Activated T-helper 17 cell treated with anti-CD3 and anti-CD28 coated beads, Interleukin-2, amount 50 U/mL, for 72 hours (primary cell): ENCODE data around the gene MEGF6. TPM values are rescaled to one million over a fixed set of nuclear protein-coding genes. Genes with fewer than 3 reads are reported as not detected.

Source experiments
- ATAC-seq: fragments of 150-1000 bp; cut with Tn5 transposase; replicated peaks from 2 replicates; pipeline ENCODE4 v1.10.0; 2021; ENCODE audit warnings: mild to moderate bottlenecking, moderate library complexity
- H3K27ac Mint-ChIP-seq: one replicate; pipeline ENCODE4 v1.8.0; 2022; ENCODE audit warnings: mixed read lengths
- H3K27me3 Mint-ChIP-seq: one replicate; pipeline ENCODE4 v1.8.0; 2022; ENCODE audit warnings: mixed read lengths
- H3K36me3 Mint-ChIP-seq: one replicate; pipeline ENCODE4 v1.8.0; 2022; ENCODE audit warnings: low read depth, mild to moderate bottlenecking, mixed read lengths
- H3K4me1 Mint-ChIP-seq: one replicate; pipeline ENCODE4 v1.8.0; 2022; ENCODE audit warnings: mixed read lengths
- H3K4me3 Mint-ChIP-seq: one replicate; pipeline ENCODE4 v1.8.0; 2022; ENCODE audit warnings: mild to moderate bottlenecking, mixed read lengths
- H3K9me3 Mint-ChIP-seq: one replicate; pipeline ENCODE4 v1.8.0; 2022; ENCODE audit warnings: mixed read lengths
- total RNA-seq, 2 donors: library from RNA; stranded (reverse); gene quantifications; one replicate each; pipeline ENCODE4 v1.2.3, GENCODE V29; 2022

MEGF6 gene
- total RNA-seq, 2 donors from 2014 or later, result 5.0 to 9.7 TPM

DNA sequence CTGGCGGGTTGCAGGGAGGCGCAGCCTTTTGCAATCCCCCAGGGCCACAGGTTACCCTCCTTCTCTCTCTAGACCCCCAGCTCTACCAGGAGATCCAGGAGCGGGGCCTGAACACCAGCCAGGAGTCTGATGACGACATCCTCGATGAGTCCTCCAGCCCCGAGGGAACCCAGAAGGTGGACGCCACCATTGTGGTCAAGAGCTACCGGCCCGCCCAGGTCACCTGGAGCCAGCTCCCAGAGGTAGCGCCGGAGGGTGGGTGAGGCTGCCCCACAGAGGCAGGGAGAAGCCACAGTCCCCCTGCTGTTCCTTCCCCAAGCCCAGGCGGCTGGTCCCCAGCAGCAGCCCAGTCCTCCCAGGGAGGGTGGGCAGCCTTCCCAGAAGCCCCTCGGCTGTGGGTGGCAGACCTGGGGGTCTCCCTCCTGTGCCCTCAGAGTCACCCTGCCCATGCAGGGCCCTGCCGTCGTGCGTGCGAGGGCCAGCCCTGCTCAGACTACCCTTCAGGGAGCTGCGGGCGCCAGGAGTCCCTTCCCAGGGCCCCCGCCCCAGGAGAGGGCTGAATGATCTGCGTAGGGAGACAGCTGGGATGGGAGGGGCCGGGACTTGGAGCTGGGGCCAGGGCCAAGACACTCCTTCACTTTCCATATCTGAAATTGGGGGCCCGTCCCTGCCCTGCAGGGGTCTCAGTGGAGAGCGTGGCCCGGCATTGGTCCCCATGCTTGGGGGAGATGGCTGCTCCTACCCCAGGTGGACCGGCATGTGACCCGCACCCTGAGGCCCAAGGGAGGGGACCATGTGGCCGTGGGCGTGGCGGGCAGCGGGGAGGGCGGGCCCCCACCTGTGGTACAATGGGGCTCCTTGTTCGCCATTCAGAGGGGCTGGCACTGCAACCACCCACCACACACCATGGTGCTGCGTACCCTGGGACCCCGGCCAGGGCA is 143.9 kb downstream of the MEGF6 start:
- Mint-ChIP-seq H3K36me3 (no peaks in the 10 kb centered on the region), H3K27ac (no peak overlapping the region), H3K4me3 (no peak overlapping the region), H3K4me1 (peaks cover 4% of the 10 kb centered on the region), H3K9me3 (no peaks in the 10 kb centered on the region), H3K27me3 (no peaks in the 10 kb centered on the region)
- ATAC-seq, result no peak

DNA sequence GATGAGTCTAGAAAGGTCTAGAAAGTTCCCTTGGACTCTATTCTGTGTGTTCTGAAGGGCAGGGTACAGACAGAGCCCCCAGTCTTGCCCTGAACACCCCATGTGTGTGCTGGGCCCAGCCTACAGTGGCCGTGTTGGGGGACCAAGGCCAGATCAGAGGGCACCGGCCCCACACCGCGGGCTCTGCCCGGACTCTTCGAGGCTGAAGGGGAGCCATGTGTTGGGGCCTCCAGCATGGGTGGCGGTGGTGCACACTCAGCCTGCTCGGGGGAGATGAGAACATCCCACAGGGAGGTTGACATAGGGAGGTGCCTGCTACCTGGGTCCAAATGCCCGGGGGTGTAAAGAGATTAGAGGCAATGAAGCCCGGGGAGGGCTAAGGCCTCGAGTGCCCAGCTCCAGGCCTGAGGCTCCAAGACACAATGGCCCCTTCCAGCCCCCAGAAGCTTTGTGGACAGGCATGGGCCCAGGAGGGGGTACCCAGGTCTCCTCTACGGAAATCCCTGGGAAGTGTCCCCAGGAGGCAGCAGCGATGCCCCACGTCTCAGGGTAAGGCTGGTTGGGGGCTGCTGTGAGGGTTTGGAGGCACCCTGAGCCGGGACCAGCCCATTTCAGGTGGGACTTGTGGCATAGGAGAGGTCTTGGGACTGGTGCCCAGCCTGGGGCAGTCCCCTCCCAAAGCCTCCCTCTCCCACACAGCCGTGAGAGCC is 144.8 kb downstream of the MEGF6 start:
- no peak for ATAC-seq
- no peaks in the 10 kb centered on the region for H3K9me3 Mint-ChIP-seq
- no peaks in the 10 kb centered on the region for H3K36me3 Mint-ChIP-seq
- peaks cover 4% of the 10 kb centered on the region for H3K4me1 Mint-ChIP-seq
- no peaks in the 10 kb centered on the region for H3K27me3 Mint-ChIP-seq
- H3K27ac Mint-ChIP-seq, result no peak overlapping the region
- H3K4me3 Mint-ChIP-seq, result no peak overlapping the region

DNA sequence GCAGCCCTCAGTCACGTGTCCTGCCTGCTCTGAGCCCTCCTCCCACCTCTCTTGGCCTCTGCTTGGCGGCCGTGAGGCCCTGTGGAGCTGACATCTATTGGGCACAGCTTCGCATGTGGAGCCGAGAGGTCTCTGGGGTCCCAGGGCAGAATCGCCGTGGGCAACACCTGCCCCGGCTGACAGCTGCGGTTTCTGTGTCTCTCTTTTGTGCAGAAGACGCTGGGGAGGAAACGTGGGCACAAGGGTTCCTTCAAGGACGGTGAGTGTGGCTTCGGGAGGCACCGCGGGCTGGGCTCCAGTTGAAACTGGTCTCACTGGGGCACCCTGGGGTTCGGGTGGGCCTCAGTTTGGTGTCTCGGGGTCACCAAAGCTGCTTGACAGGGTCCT is 145.4 kb downstream of the MEGF6 start:
- Mint-ChIP-seq H3K36me3 (no peaks in the 10 kb centered on the region), H3K4me1 (peaks cover 4% of the 10 kb centered on the region), H3K27me3 (no peaks in the 10 kb centered on the region), H3K27ac (no peak overlapping the region), H3K4me3 (no peak overlapping the region), H3K9me3 (no peaks in the 10 kb centered on the region)
- ATAC-seq, result no peak

DNA sequence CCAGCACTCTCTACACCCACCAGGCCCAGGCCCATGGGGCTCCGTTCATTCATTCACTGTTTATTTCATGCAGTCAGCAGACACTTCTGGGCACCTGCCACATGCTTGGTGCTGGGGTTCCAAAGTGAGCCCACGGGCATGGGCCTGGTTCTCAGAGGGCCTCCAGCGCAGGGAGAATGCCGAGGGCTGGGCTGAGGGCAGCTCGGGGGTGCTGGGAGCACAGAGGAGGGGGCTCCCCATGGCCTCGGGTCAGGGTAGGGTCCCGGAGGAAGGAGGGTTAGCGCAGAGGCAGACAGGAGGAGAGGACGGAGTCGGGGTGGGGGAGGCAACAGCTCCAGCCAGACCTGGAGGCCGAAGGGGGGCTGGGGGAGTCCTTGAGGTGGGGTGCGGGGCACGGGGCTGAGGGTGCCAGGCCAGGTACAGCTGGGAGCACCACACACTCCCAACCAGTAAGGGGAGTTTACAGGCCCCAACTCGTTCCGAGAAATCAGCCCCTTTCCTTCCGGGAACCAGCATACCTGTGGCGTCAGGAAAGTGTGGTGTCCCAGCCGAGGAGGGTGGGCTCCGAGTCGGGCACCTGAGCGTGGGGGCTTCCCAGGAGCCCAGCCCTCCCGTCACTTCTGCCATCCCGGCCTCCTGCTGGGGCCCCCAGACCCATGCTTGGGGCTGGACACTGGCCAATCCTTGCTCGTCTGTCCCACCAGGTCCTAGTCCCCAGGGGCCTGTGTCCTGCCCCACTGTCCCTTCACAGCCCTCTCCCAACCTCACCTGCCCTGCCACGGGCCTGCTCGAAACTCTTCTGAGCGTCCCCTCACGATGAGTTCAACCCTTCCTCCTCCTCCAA is 146.0 kb downstream of the MEGF6 start:
- no peak for ATAC-seq
- Mint-ChIP-seq H3K27me3 (no peaks in the 10 kb centered on the region), H3K9me3 (no peaks in the 10 kb centered on the region), H3K36me3 (no peaks in the 10 kb centered on the region), H3K27ac (no peak overlapping the region), H3K4me3 (no peak overlapping the region), H3K4me1 (peaks cover 2% of the 10 kb centered on the region)

- Mint-ChIP-seq H3K4me1 (no peaks in the 10 kb centered on the region), H3K27ac (no peak overlapping the region), H3K4me3 (no peak overlapping the region), H3K36me3 (no peaks in the 10 kb centered on the region), H3K9me3 (no peaks in the 10 kb centered on the region), H3K27me3 (no peaks in the 10 kb centered on the region)
- no peak for ATAC-seq
Observed at GRCh38 chr1:3464649-3465025, 146.7 kb downstream of the MEGF6 start.

GRCh38 chr1:3463891-3464648 is 147.2 kb downstream of the MEGF6 start:
- H3K36me3 Mint-ChIP-seq, result no peaks in the 10 kb centered on the region
- ATAC-seq, result no peak
- no peaks in the 10 kb centered on the region for H3K27me3 Mint-ChIP-seq
- no peak overlapping the region for H3K4me3 Mint-ChIP-seq
- H3K27ac Mint-ChIP-seq, result no peak overlapping the region
- H3K4me1 Mint-ChIP-seq, result no peaks in the 10 kb centered on the region
- H3K9me3 Mint-ChIP-seq, result no peaks in the 10 kb centered on the region

GRCh38 chr1:3463408-3463863 is 147.9 kb downstream of the MEGF6 start:
- H3K9me3 Mint-ChIP-seq, result no peaks in the 10 kb centered on the region
- H3K27ac Mint-ChIP-seq, result no peak overlapping the region
- no peaks in the 10 kb centered on the region for H3K4me1 Mint-ChIP-seq
- H3K4me3 Mint-ChIP-seq, result no peak overlapping the region
- no peaks in the 10 kb centered on the region for H3K36me3 Mint-ChIP-seq
- H3K27me3 Mint-ChIP-seq, result no peaks in the 10 kb centered on the region
- ATAC-seq, result no peak

DNA sequence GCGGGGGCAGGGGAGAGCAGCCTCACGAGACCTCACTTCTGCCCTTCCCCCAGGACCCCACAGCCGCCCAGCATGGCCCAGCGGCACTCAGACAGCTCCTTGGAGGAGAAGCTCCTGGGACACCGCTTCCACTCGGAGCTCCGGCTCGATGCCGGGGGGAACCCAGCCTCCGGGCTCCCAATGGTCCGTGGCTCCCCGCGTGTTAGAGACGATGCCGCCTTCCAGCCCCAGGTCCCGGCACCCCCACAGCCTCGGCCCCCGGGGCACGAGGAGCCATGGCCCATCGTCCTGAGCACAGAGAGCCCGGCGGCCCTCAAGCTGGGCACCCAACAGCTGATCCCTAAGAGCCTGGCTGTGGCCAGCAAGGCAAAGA is 148.3 kb downstream of the MEGF6 start:
- H3K36me3 Mint-ChIP-seq, result no peaks in the 10 kb centered on the region
- no peaks in the 10 kb centered on the region for H3K4me1 Mint-ChIP-seq
- no peak for ATAC-seq
- no peaks in the 10 kb centered on the region for H3K27me3 Mint-ChIP-seq
- H3K4me3 Mint-ChIP-seq, result no peak overlapping the region
- H3K9me3 Mint-ChIP-seq, result no peaks in the 10 kb centered on the region
- H3K27ac Mint-ChIP-seq, result no peak overlapping the region

- H3K27ac Mint-ChIP-seq, result no peak overlapping the region
- H3K36me3 Mint-ChIP-seq, result no peaks in the 10 kb centered on the region
- H3K27me3 Mint-ChIP-seq, result no peaks in the 10 kb centered on the region
- ATAC-seq, result no peak
- no peak overlapping the region for H3K4me3 Mint-ChIP-seq
- H3K9me3 Mint-ChIP-seq, result no peaks in the 10 kb centered on the region
- H3K4me1 Mint-ChIP-seq, result no peaks in the 10 kb centered on the region
Observed at GRCh38 chr1:3462356-3463012, 148.8 kb downstream of the MEGF6 start.

DNA sequence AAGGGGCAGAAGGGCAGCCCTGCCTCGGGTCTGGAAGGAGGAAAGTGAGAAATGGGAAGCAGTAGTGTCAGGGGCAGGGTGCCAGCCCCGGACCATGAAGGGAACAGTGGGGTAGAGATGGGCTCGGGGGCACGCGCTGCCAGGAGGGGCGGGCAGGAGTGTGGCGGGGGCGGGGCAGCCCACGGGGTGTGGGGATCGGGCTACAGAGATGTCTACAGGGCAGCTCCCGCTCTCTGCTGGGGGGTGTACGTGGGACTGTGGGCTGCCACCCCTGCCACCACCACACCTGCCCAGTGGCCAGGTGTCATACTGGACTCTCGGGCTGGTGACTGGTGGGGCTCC is 149.4 kb downstream of the MEGF6 start:
- Mint-ChIP-seq H3K36me3 (no peaks in the 10 kb centered on the region), H3K27me3 (no peaks in the 10 kb centered on the region), H3K9me3 (no peaks in the 10 kb centered on the region), H3K27ac (no peak overlapping the region), H3K4me1 (no peaks in the 10 kb centered on the region), H3K4me3 (no peak overlapping the region)
- ATAC-seq, result no peak

DNA sequence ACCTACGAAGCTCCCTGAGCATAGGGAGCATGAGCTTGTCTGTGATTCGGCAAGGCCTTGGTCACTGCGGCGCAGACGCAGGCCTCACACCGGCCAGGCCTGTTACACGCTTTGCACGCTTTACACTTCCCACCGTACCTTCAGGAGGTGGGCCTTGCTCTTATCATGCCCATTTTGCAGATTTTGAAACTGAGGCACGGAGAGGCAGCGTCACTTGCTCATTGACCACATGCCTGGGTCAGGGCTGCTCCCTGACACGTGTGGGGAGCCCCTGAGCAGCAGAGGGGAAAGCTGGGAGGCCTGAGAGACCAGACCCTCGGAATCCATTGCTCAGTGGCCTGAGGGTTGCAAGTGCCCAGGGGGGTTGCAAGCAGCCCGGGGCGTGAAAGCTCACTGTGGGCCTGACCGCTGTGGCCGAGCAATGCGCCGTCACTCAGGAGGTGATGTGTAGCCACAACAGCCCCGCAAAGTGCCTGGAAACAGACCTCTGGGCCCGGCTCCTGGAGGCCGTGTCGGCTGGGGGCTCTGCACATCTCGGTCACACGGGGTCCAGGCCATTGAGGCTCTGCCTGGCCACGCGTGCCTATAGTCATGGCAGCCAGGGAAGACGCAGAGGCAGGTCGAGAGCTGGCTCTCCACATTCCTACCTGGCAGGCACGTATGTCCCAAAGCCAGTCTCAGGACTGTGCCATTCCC is 149.9 kb downstream of the MEGF6 start:
- ATAC-seq, result no peak
- Mint-ChIP-seq H3K36me3 (no peaks in the 10 kb centered on the region), H3K9me3 (no peaks in the 10 kb centered on the region), H3K27me3 (no peaks in the 10 kb centered on the region), H3K27ac (no peak overlapping the region), H3K4me1 (no peaks in the 10 kb centered on the region), H3K4me3 (no peak overlapping the region)

GRCh38 chr1:3460672-3461131 is 150.6 kb downstream of the MEGF6 start:
- H3K9me3 Mint-ChIP-seq, result no peaks in the 10 kb centered on the region
- no peaks in the 10 kb centered on the region for H3K4me1 Mint-ChIP-seq
- no peak overlapping the region for H3K4me3 Mint-ChIP-seq
- H3K27me3 Mint-ChIP-seq, result no peaks in the 10 kb centered on the region
- no peak overlapping the region for H3K27ac Mint-ChIP-seq
- ATAC-seq, result peak; percentile 31
- H3K36me3 Mint-ChIP-seq, result no peaks in the 10 kb centered on the region
